Left ventricle myocardium inferior (tissue), 1 donor: ENCODE measurements around the gene VLDLR. TPM values are rescaled to one million over a fixed set of nuclear protein-coding genes. Genes with fewer than 3 reads are reported as not detected.
A peak's percentile ranks its signal among the peaks of the same experiment; 100 is the strongest.

ENCODE experiments used
- DNase-seq: peaks from one replicate; pipeline ENCODE4 v3.0.0-alpha.2; 2020
- H3K27ac ChIP-seq: fragments of 200-600 bp; replicated peaks from 2 replicates; pipeline ENCODE4 v1.8.0; 2021
- H3K27me3 ChIP-seq: fragments of 200-600 bp; 2 replicates; pipeline ENCODE4 v1.8.0; 2021; ENCODE audit warnings: low read depth
- H3K36me3 ChIP-seq: fragments of 200-600 bp; 2 replicates; pipeline ENCODE4 v1.8.0; 2021
- H3K4me1 ChIP-seq: fragments of 200-600 bp; 2 replicates; pipeline ENCODE4 v1.8.0; 2021
- H3K4me3 ChIP-seq: fragments of 200-600 bp; 2 replicates; pipeline ENCODE4 v1.8.0; 2021; ENCODE audit warnings: mild to moderate bottlenecking, moderate library complexity
- H3K9me3 ChIP-seq: fragments of 200-600 bp; replicated peaks from 2 replicates; pipeline ENCODE4 v1.8.0; 2021
- CTCF ChIP-seq: fragments of 200-600 bp; IDR thresholded peaks from 2 replicates; pipeline ENCODE4 v1.8.0; 2021; ENCODE audit warnings: antibody characterized with exemption, mild to moderate bottlenecking, borderline replicate concordance
- intact Hi-C: fragments of 100-400 bp; cut with micrococcal nuclease; formaldehyde crosslinking; loops from one replicate; pipeline ENCODE4 v1.11.0; 2022
- total RNA-seq: library from RNA; stranded (reverse); fragmentation: NEBNext Ultra II Directional; extraction: Animal tissue kit (Norgen Biotek cat#: 25700); gene quantifications from one replicate; pipeline ENCODE4 v1.2.1, GENCODE V29; 2021
- donor health status: DM: no; HTN: yes; CAD: no; lungs with severe emphysema.

VLDLR gene
- total RNA-seq, 1 donor from 2014 or later = 144 TPM

- TF ChIP-seq CTCF = no peak
These were observed 3.3 kb upstream of the VLDLR start for GRCh38 chr9:2618289-2618688.

GRCh38 chr9:2620919-2621721, 467 bp upstream of the VLDLR start:
- DNase-seq = peak; percentile 85
- peak overlapping the region; percentile 84 for H3K4me3 ChIP-seq
- peak overlapping the region; percentile 96 for H3K27ac ChIP-seq
- H3K36me3 ChIP-seq = no peaks in the 10 kb centered on the region
- H3K9me3 ChIP-seq = no peaks in the 10 kb centered on the region
- intact Hi-C loops = no loop called here
- H3K27me3 ChIP-seq = peaks cover 26% of the 10 kb centered on the region
- H3K4me1 ChIP-seq = peaks cover 63% of the 10 kb centered on the region
- peak; percentile 34 for TF ChIP-seq CTCF

More at GRCh38 chr9:2618289-2618688, 3.3 kb upstream of the VLDLR start:
- H3K27ac ChIP-seq = no peak overlapping the region
- peaks cover 43% of the 10 kb centered on the region for H3K4me1 ChIP-seq
- intact Hi-C loops = no loop called here
- H3K36me3 ChIP-seq = no peaks in the 10 kb centered on the region
- DNase-seq = no peak
- no peak overlapping the region for H3K4me3 ChIP-seq
- no peaks in the 10 kb centered on the region for H3K9me3 ChIP-seq
- H3K27me3 ChIP-seq = peaks cover 24% of the 10 kb centered on the region

- no peaks in the 10 kb centered on the region for H3K9me3 ChIP-seq
- peaks cover 70% of the 10 kb centered on the region for H3K4me1 ChIP-seq
- TF ChIP-seq CTCF = no peak
- H3K4me3 ChIP-seq = peak overlapping the region; percentile 84
- H3K36me3 ChIP-seq = no peaks in the 10 kb centered on the region
- intact Hi-C loops = no loop called here
- peak overlapping the region; percentile 96 for H3K27ac ChIP-seq
- H3K27me3 ChIP-seq = peaks cover 26% of the 10 kb centered on the region
- peak; percentile 30 for DNase-seq
These were observed 1.1 kb downstream of the VLDLR start for GRCh38 chr9:2622461-2623287.

GRCh38 chr9:2623288-2624050, 1.9 kb downstream of the VLDLR start:
- Histone ChIP-seq H3K9me3 (no peaks in the 10 kb centered on the region), H3K27me3 (peaks cover 26% of the 10 kb centered on the region), H3K4me1 (peaks cover 77% of the 10 kb centered on the region), H3K36me3 (no peaks in the 10 kb centered on the region), H3K27ac (peak overlapping the region; percentile 96), H3K4me3 (peak overlapping the region; percentile 84)
- TF ChIP-seq CTCF = no peak
- peak; percentile 67 for DNase-seq
- intact Hi-C loops = no loop called here

GRCh38 chr9:2624051-2624682, 2.6 kb downstream of the VLDLR start:
- H3K27ac ChIP-seq = peak overlapping the region; percentile 96
- peaks cover 21% of the 10 kb centered on the region for H3K27me3 ChIP-seq
- peaks cover 84% of the 10 kb centered on the region for H3K4me1 ChIP-seq
- peak overlapping the region; percentile 84 for H3K4me3 ChIP-seq
- H3K36me3 ChIP-seq = no peaks in the 10 kb centered on the region
- no peak for DNase-seq
- intact Hi-C loops = no loop called here
- no peak for TF ChIP-seq CTCF
- no peaks in the 10 kb centered on the region for H3K9me3 ChIP-seq
